ENCODE data around the gene HNRNPC. TPM values are rescaled to one million over a fixed set of nuclear protein-coding genes. Genes with fewer than 3 reads are reported as not detected.

Gene HNRNPC
- total and polyA plus RNA-seq, 10 of the 15 experiments (the other 5 are each of a cell fraction or from before 2014, with no cell fraction given): 679 to 1,492 (median 1,262) TPM

DNA sequence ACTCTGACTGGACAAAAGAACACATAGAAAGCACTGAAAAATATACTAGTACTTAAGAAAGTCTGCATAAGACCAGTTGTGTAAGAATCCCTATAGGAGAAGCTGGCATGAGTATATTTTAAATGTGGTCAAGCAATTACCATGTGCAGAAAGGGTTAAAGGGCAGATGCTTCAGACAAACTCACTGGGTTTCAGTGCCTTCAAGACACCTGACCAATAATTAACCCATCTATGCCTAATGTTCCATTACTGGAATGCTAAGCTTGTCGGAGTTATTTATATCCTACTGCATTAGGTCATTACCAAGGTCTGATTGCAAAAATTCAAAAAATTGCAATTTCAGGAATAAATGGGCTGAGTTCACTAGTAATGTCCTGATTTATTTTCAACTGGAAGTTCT is 41.3 kb downstream of the HNRNPC start:
- BruUV-seq (replicated peaks): no TSS peak
- Histone ChIP-seq H3K36me3 (ENCODE audit: control insufficient read depth in 2 of 2, insufficient read depth in 2 of 2, low read length in 1 of 2) (peaks cover 15 to 67% of the 10 kb centered on the region in 2 experiments), H3K27me3 (replicated peaks in 1 of 2; ENCODE audit: control insufficient read depth in 2 of 2, insufficient read depth in 2 of 2, low read length in 1 of 2) (no peaks in the 10 kb centered on the region), H3K27ac (ENCODE audit: control insufficient read depth, insufficient read depth) (no peak overlapping the region), H3K4me3 (no peak overlapping the region), H3K9me3 (replicated peaks; ENCODE audit: control insufficient read depth, insufficient read depth, low read length) (no peaks in the 10 kb centered on the region), H4K20me1 (ENCODE audit: control insufficient read depth, insufficient read depth) (peaks cover 17% of the 10 kb centered on the region), H2AFZ (ENCODE audit: control insufficient read depth, low read depth, low read length) (no peak overlapping the region), H3K79me2 (ENCODE audit: control insufficient read depth, insufficient read depth, low read length) (peaks cover 60% of the 10 kb centered on the region), H3K4me1 (ENCODE audit: control insufficient read depth, insufficient read depth, low read length) (no peaks in the 10 kb centered on the region), H3K9ac (ENCODE audit: control insufficient read depth, insufficient read depth, low read length) (no peak overlapping the region), H3K4me2 (ENCODE audit: control insufficient read depth, insufficient read depth) (no peak overlapping the region)
- ChIA-PET RAD21 (ENCODE audit: unreplicated experiment) (no interaction called here), SMC1A (ENCODE audit: uncharacterized antibody, unreplicated experiment) (no interaction called here), CTCF (no interaction called here), POLR2A (interaction anchor here (1.0 kb wide), 1 partner anchor 27 kb away, joined by 3 read pairs; no protein-coding TSS in a partner anchor)
- TF ChIP-seq FOXM1 (IDR thresholded peaks at IDR 0.05; ENCODE audit: low read depth, low read length) (no peak), ZZZ3 (IDR thresholded peaks at IDR 0.05; ENCODE audit: control insufficient read depth, insufficient read length, low read depth) (no peak), HCFC1 (IDR thresholded peaks at IDR 0.05; ENCODE audit: low read length) (no peak), BCL3 (IDR thresholded peaks at IDR 0.05; ENCODE audit: borderline replicate concordance, insufficient read depth, low read depth, low read length, poor library complexity, severe bottlenecking) (no peak), IRF5 (IDR thresholded peaks at IDR 0.05; ENCODE audit: borderline replicate concordance) (no peak), DPF2 (IDR thresholded peaks at IDR 0.05) (no peak), SMARCA5 (IDR thresholded peaks at IDR 0.05) (no peak)
- TF ChIP-seq, protein P1, sequence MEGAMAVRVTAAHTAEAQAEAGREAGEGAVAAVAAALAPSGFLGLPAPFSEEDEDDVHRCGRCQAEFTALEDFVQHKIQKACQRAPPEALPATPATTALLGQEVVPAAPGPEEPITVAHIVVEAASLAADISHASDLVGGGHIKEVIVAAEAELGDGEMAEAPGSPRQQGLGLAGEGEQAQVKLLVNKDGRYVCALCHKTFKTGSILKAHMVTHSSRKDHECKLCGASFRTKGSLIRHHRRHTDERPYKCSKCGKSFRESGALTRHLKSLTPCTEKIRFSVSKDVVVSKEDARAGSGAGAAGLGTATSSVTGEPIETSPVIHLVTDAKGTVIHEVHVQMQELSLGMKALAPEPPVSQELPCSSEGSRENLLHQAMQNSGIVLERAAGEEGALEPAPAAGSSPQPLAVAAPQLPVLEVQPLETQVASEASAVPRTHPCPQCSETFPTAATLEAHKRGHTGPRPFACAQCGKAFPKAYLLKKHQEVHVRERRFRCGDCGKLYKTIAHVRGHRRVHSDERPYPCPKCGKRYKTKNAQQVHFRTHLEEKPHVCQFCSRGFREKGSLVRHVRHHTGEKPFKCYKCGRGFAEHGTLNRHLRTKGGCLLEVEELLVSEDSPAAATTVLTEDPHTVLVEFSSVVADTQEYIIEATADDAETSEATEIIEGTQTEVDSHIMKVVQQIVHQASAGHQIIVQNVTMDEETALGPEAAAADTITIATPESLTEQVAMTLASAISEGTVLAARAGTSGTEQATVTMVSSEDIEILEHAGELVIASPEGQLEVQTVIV (IDR thresholded peaks at IDR 0.05; ENCODE audit: borderline replicate concordance, partially characterized antibody): no peak
- TF ChIP-seq, protein P2, sequence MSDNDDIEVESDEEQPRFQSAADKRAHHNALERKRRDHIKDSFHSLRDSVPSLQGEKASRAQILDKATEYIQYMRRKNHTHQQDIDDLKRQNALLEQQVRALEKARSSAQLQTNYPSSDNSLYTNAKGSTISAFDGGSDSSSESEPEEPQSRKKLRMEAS (IDR thresholded peaks at IDR 0.05; ENCODE audit: low read depth, low read length): no peak
- 92% methylated on average over 1 of the region's 1 CpG for WGBS (ENCODE audit: insufficient coverage, insufficient replicate concordance, low lambda C conversion rate, missing lambda C conversion rate)
- no peak for DNase-seq (ENCODE audit: low read depth, low spot score)
- in situ Hi-C loops (cut with MboI): no loop called here
- no peak for ATAC-seq
- FAIRE-seq: no peak
- intact Hi-C loops (cut with micrococcal nuclease; ENCODE audit: unreplicated experiment): no loop called here

Measured in GM12878 (cell line).